Vagina (tissue), 2 donors: ENCODE measurements around the gene VEZF1.

Experiments
- POLR2A ChIP-seq, 2 donors: fragments of 450-650 bp; IDR thresholded peaks; one replicate each; pipeline ENCODE4 v1.6.1; 2017; ENCODE audit warnings: antibody characterized with exemption in 2 of 2, mild to moderate bottlenecking in 2 of 2, moderate library complexity in 2 of 2
- TF ChIP-seq, protein P1 (sequence below), 3 experiments: fragments of 450-650 bp in 2 of 3; fragments of 200-600 bp in 1 of 3; sonication (generic) in 1 of 3; IDR thresholded peaks; one replicate each; pipeline ENCODE4 v1.5.1; 2017 to 2019; ENCODE audit warnings: antibody characterized with exemption in 3 of 3, mild to moderate bottlenecking in 2 of 3, moderate library complexity in 2 of 3

DNA sequence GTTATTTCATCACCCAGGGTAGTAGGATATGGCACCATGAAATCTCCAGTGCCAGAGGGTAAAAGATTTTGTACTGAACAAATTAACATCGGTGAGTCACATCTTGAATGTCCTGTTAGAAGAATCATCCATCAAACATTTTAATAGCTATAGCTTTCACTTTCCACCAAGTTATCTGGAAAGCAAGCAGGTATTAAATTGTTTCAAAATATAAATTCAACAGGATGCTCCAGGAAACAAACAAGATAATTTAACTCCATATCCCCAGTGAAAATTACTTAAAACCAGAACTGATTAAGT is 2.4 kb downstream of the VEZF1 start:
- no peak for TF ChIP-seq POLR2A (IDR thresholded peaks at IDR 0.05)
- TF ChIP-seq, protein P1, sequence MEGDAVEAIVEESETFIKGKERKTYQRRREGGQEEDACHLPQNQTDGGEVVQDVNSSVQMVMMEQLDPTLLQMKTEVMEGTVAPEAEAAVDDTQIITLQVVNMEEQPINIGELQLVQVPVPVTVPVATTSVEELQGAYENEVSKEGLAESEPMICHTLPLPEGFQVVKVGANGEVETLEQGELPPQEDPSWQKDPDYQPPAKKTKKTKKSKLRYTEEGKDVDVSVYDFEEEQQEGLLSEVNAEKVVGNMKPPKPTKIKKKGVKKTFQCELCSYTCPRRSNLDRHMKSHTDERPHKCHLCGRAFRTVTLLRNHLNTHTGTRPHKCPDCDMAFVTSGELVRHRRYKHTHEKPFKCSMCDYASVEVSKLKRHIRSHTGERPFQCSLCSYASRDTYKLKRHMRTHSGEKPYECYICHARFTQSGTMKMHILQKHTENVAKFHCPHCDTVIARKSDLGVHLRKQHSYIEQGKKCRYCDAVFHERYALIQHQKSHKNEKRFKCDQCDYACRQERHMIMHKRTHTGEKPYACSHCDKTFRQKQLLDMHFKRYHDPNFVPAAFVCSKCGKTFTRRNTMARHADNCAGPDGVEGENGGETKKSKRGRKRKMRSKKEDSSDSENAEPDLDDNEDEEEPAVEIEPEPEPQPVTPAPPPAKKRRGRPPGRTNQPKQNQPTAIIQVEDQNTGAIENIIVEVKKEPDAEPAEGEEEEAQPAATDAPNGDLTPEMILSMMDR (IDR thresholded peaks at IDR 0.05) = no peak
